B cell (primary cell): ENCODE results near the gene PCBP1. TPM values are rescaled to one million over a fixed set of nuclear protein-coding genes. Genes with fewer than 3 reads are reported as not detected.
"Not testable (repeated sequence)": the region's sequence is repeated elsewhere in the genome, so short reads cannot be mapped to it uniquely, and the experiment has no call there.

Experiments
- ATAC-seq: fragments of 200-7000 bp; cut with Tn5 transposase; one replicate; pipeline ENCODE4 v1.10.0; 2021; ENCODE audit warnings: low read depth, mild to moderate bottlenecking, moderate number of reproducible peaks, moderate library complexity
- CTCF ChIA-PET: fragments of 350-600 bp; sonication (Branson Sonifier 250); formaldehyde crosslinking; loops from one replicate; lab custom pipeline; 2021; ENCODE audit warnings: antibody characterized with exemption, inconsistent platforms; lab: Charles Lee
- POLR2A ChIA-PET: fragments of 350-600 bp; sonication (Branson Sonifier 250); formaldehyde crosslinking; loops from one replicate; lab custom pipeline; 2021; ENCODE audit warnings: antibody characterized with exemption; lab: Charles Lee
- DNase-seq: peaks from one replicate; pipeline ENCODE4 v3.0.0; 2013
- H2AFZ ChIP-seq: 2 replicates; pipeline ENCODE4 v1.6.1; 2012; ENCODE audit warnings: mild to moderate bottlenecking, low read depth, low read length; ENCODE audit not compliant: insufficient read depth, poor library complexity, severe bottlenecking
- H3K27ac ChIP-seq, 2 donors: 1 replicate in 1 of 2; 2 replicates in 1 of 2; pipeline ENCODE4 v1.5.1; 2012 to 2013; ENCODE audit warnings: low read length in 2 of 2, mild to moderate bottlenecking in 2 of 2, moderate library complexity in 1 of 2
- H3K27me3 ChIP-seq, 4 experiments: fragments of 200-600 bp in 1 of 4; sonication (generic) in 1 of 4; replicated peaks in 1 of 4; 1 replicate in 2 of 4; 2 replicates in 2 of 4; pipeline versions ENCODE4 v1.6.1 to v1.7.0; 2013 to 2016; ENCODE audit warnings: low read length in 3 of 4, mild to moderate bottlenecking in 2 of 4, mixed read lengths in 1 of 4, moderate library complexity in 1 of 4; ENCODE audit not compliant: insufficient read depth in 4 of 4, control insufficient read depth in 3 of 4; ENCODE audit errors: control extremely low read depth in 1 of 4
- H3K36me3 ChIP-seq, 2 experiments: replicated peaks in 1 of 2; 1 replicate in 1 of 2; 2 replicates in 1 of 2; pipeline versions ENCODE4 v1.6.1 to v1.7.1; 2013; ENCODE audit warnings: low read length in 1 of 2; ENCODE audit not compliant: insufficient read depth in 2 of 2, control insufficient read depth in 1 of 2; ENCODE audit errors: control extremely low read depth in 1 of 2, extremely low read depth in 1 of 2
- H3K4me1 ChIP-seq, 2 donors: fragments of 200-600 bp in 1 of 2; sonication (generic) in 1 of 2; 1 replicate in 1 of 2; 2 replicates in 1 of 2; pipeline versions ENCODE4 v1.5.1 to v1.6.1; 2013 to 2017; ENCODE audit warnings: low read length in 2 of 2; ENCODE audit not compliant: control insufficient read depth in 2 of 2, insufficient read depth in 2 of 2
- H3K4me2 ChIP-seq: replicated peaks from 2 replicates; pipeline ENCODE3; 2012; ENCODE audit warnings: mild to moderate bottlenecking, low read depth, low read length; ENCODE audit not compliant: poor library complexity, severe bottlenecking
- H3K4me3 ChIP-seq, 5 experiments: fragments of 200-600 bp in 1 of 5; sonication (generic) in 1 of 5; 1 replicate in 3 of 5; 2 replicates in 2 of 5; pipeline versions ENCODE4 v1.5.1 to v1.7.0; 2011 to 2016; ENCODE audit warnings: low read length in 4 of 5, mild to moderate bottlenecking in 4 of 5, low read depth in 2 of 5, control low read depth in 1 of 5, moderate library complexity in 1 of 5; ENCODE audit not compliant: insufficient read depth in 1 of 5; ENCODE audit errors: control extremely low read depth in 1 of 5, extremely low read depth in 1 of 5
- H3K79me2 ChIP-seq: fragments of 200-600 bp; sonication (generic); one replicate; pipeline ENCODE4 v1.6.0; 2016; ENCODE audit warnings: low read length; ENCODE audit not compliant: control insufficient read depth, insufficient read depth
- H3K9ac ChIP-seq: fragments of 200-600 bp; sonication (generic); 2 replicates; pipeline ENCODE4 v1.6.1; 2017; ENCODE audit warnings: mild to moderate bottlenecking, low read length, moderate library complexity
- H3K9me3 ChIP-seq, 3 donors: one replicate each; pipeline versions ENCODE4 v1.6.1 to v1.7.1; 2013; ENCODE audit warnings: low read length in 2 of 3; ENCODE audit not compliant: control insufficient read depth in 2 of 3, insufficient read depth in 1 of 3; ENCODE audit errors: control extremely low read depth in 1 of 3
- H4K20me1 ChIP-seq: 2 replicates; pipeline ENCODE4 v1.6.0; 2012; ENCODE audit warnings: mild to moderate bottlenecking, low read length; ENCODE audit not compliant: insufficient read depth, control insufficient read depth, poor library complexity, severe bottlenecking
- H3K27ac Mint-ChIP-seq: one replicate; pipeline ENCODE4 v1.8.0; 2021; ENCODE audit warnings: mixed read lengths
- H3K27me3 Mint-ChIP-seq: one replicate; pipeline ENCODE4 v1.8.0; 2021; ENCODE audit warnings: mixed read lengths
- H3K4me1 Mint-ChIP-seq: one replicate; pipeline ENCODE4 v1.8.0; 2021; ENCODE audit warnings: mixed read lengths
- H3K4me3 Mint-ChIP-seq: one replicate; pipeline ENCODE4 v1.8.0; 2021; ENCODE audit warnings: mixed read lengths
- H3K9me3 Mint-ChIP-seq: one replicate; pipeline ENCODE4 v1.8.0; 2022; ENCODE audit warnings: mixed read lengths; ENCODE audit not compliant: insufficient read depth
- CTCF ChIP-seq: fragments of 200-600 bp; IDR thresholded peaks from one replicate; pipeline ENCODE4 v1.8.0; 2022; ENCODE audit warnings: antibody characterized with exemption, mild to moderate bottlenecking
- EZH2 ChIP-seq: IDR thresholded peaks from 2 replicates; pipeline ENCODE4 v1.6.1; 2012; ENCODE audit warnings: borderline replicate concordance, low read depth, mild to moderate bottlenecking, moderate library complexity, low read length; ENCODE audit not compliant: insufficient read depth, poor library complexity, severe bottlenecking
- WGBS: methylation state at CpG from one replicate; pipeline ENCODE4 v1.1.5; 2013; ENCODE audit warnings: missing lambda C conversion rate; ENCODE audit not compliant: insufficient coverage; 5-methylcytosine and 5-hydroxymethylcytosine counted together
- intact Hi-C: fragments of 100-400 bp; cut with micrococcal nuclease; formaldehyde crosslinking; loops from one replicate; pipeline ENCODE4 v1.10.0; 2022
- polyA plus RNA-seq: library from polyadenylated mRNA; depleted of rRNA; stranded (reverse); fragments of >200 nt; gene quantifications from 2 replicates; pipeline ENCODE4 v1.2.3, GENCODE V29; 2012
- total RNA-seq, 2 donors: library from RNA; stranded (reverse); fragments of 120-200 nt in 1 of 2; gene quantifications; 1 replicate in 1 of 2; 2 replicates in 1 of 2; pipeline versions ENCODE4 v1.2.3 to v1.2.4, GENCODE V29; 2013 to 2022

The PCBP1 gene
- total and polyA plus RNA-seq, 2 donors (not counting 1 experiment from before 2014, with no cell fraction given) = 172 to 327 TPM

- H3K27me3 Mint-ChIP-seq, H3K27me3 ChIP-seq, ATAC-seq, H3K9me3 Mint-ChIP-seq, H4K20me1 ChIP-seq, H3K9me3 ChIP-seq, H3K36me3 ChIP-seq, DNase-seq: not testable (repeated sequence)
- Histone ChIP-seq H3K9ac (peak overlapping the region; percentile 59), H3K4me2 (peak overlapping the region; percentile 71), H3K4me3 (peak overlapping the region; percentile 35 to 62 (median 53)), H3K4me1 (peaks cover 62 to 67% of the 10 kb centered on the region in 2 donors), H3K27ac (peak overlapping the region; percentile 80 to 87), H3K79me2 (peaks cover 40% of the 10 kb centered on the region), H2AFZ (peak overlapping the region; percentile 84)
- Mint-ChIP-seq H3K27ac (peak overlapping the region; percentile 92), H3K4me1 (peaks cover 60% of the 10 kb centered on the region), H3K4me3 (peak overlapping the region; percentile 84)
- CTCF ChIA-PET = interaction anchor here (1.1 to 4.3 kb wide), 8 partner anchors 10 to 407 kb away, joined by 4 to 41 read pairs (median 10); partner anchors contain the start of genes MXD1 and PCBP1
- WGBS = 99% methylated on average over 10 of the region's 17 CpGs
- intact Hi-C loops = loop anchor here (1.0 to 2.0 kb wide), 2 partner anchors 10 to 45 kb away; partner anchors contain the start of gene PCBP1
- POLR2A ChIA-PET = interaction anchor here (1.7 to 5.8 kb wide), 7 partner anchors 8 to 218 kb away, joined by 7 to 107 read pairs (median 43); partner anchors contain the start of gene PCBP1
Measured at GRCh38 chr2:70131344-70132143, 44.3 kb downstream of the PCBP1 start.

DNA sequence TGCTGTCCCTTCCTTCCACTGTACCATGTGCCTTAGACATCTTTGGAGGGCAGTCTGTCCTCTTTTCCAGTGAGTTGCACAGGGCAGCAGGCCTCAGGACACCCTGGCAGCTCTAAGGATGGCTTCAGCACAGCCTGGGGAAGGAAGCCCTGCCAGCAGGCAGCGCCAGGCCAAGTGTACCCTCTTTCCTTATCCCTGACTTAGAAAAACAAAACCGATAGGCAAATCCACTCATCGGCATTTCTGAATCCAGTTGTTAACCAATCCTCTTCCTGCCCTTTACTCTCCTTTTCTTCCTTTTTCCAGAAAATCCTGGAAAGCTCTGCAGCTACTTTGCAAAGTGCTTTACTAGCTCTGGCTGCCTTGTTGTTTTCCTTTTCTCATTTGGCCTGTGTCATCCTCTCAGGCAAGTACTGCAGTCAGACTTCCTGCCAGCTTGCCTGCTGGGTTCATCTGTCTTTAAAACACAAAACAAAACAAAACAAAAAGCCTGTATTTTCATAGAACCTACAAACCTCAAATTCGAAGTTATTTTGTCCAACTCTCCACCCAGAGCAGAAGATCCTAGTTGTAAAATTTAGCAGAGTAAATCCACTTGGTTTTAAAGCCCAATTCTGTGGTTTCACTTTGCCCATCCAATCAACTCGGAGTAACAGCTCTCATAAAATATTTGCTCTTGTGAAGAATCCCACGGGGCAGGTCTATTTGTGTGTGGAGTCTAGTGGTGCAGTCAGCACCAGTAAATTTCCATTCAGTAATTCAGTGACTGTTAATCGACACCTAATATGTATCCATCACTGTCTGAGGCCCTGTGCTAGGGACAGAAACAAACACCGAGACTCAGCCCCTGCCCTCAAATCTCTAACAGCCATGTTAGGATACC is 45.2 kb downstream of the PCBP1 start:
- H3K9me3 Mint-ChIP-seq = no peaks in the 10 kb centered on the region
- H3K27ac ChIP-seq = peak overlapping the region; percentile 80 to 87

More for the DNA sequence above, 45.2 kb downstream of the PCBP1 start:
- no peaks in the 10 kb centered on the region for H4K20me1 ChIP-seq
- H3K79me2 ChIP-seq = peaks cover 36% of the 10 kb centered on the region
- H3K36me3 ChIP-seq = no peaks in the 10 kb centered on the region
- Mint-ChIP-seq H3K4me3 (peak overlapping the region; percentile 87), H3K27me3 (no peaks in the 10 kb centered on the region), H3K4me1 (peaks cover 59% of the 10 kb centered on the region), H3K27ac (peak overlapping the region; percentile 96)
- no peak for TF ChIP-seq EZH2
- TF ChIP-seq CTCF = no peak
- H3K9me3 ChIP-seq = no peaks in the 10 kb centered on the region
- no peaks in the 10 kb centered on the region for H3K27me3 ChIP-seq
- intact Hi-C loops = loop anchor here (1.0 to 2.0 kb wide), 3 partner anchors 7 to 46 kb away; partner anchors contain the start of gene PCBP1
- CTCF ChIA-PET = interaction anchor here (0.7 to 4.4 kb wide), 12 partner anchors 7 to 408 kb away, joined by 3 to 41 read pairs (median 9); partner anchors contain the start of genes MXD1 and PCBP1
- 5% methylated on average over 4 of the region's 8 CpGs for WGBS
- peak overlapping the region; percentile 35 to 62 (median 53) for H3K4me3 ChIP-seq
- ATAC-seq (peak; percentile 74), DNase-seq (peak; percentile 77)
- POLR2A ChIA-PET = interaction anchor here (0.7 to 5.8 kb wide), 9 partner anchors 9 to 219 kb away, joined by 7 to 107 read pairs (median 28); partner anchors contain the start of gene PCBP1
- peak overlapping the region; percentile 84 for H2AFZ ChIP-seq
- peak overlapping the region; percentile 71 for H3K4me2 ChIP-seq
- H3K4me1 ChIP-seq = peaks cover 52 to 61% of the 10 kb centered on the region in 2 donors
- peak overlapping the region; percentile 59 for H3K9ac ChIP-seq
